CD4-positive, CD25-positive, alpha-beta regulatory T cell (primary cell): ENCODE results near the gene SRPK2. TPM values are rescaled to one million over a fixed set of nuclear protein-coding genes. Genes with fewer than 3 reads are reported as not detected.

Source experiments
- ATAC-seq, 2 donors: fragments of 150-1000 bp; cut with Tn5 transposase; one replicate each; pipeline ENCODE4 v1.10.0; 2021; ENCODE audit warnings: low read depth in 2 of 2, moderate number of reproducible peaks in 2 of 2, moderate library complexity in 1 of 2
- DNase-seq, 3 donors: peaks; one replicate each; pipeline versions ENCODE4 v3.0.0 to v3.0.0-alpha.2; 2012 to 2022; ENCODE audit warnings: mixed read lengths in 1 of 3
- H3K27ac ChIP-seq: one replicate; pipeline ENCODE4 v1.7.0; 2013; ENCODE audit warnings: mild to moderate bottlenecking, low read length; ENCODE audit not compliant: insufficient read depth, poor library complexity, severe bottlenecking
- H3K27me3 ChIP-seq: one replicate; pipeline ENCODE4 v1.7.0; 2013; ENCODE audit warnings: low read length; ENCODE audit not compliant: control insufficient read depth, insufficient read depth
- H3K36me3 ChIP-seq: one replicate; pipeline ENCODE4 v1.7.0; 2013; ENCODE audit warnings: mild to moderate bottlenecking, low read length, moderate library complexity; ENCODE audit not compliant: control insufficient read depth, insufficient read depth
- H3K4me1 ChIP-seq: 2 replicates; pipeline ENCODE4 v1.7.0; 2013; ENCODE audit warnings: mild to moderate bottlenecking, low read length; ENCODE audit not compliant: insufficient read depth, control insufficient read depth, poor library complexity, severe bottlenecking
- H3K4me3 ChIP-seq: one replicate; pipeline ENCODE4 v1.7.0; 2013; ENCODE audit warnings: low read depth, mild to moderate bottlenecking, low read length, moderate library complexity
- H3K9me3 ChIP-seq, 2 experiments: 1 replicate in 1 of 2; 2 replicates in 1 of 2; pipeline ENCODE4 v1.7.0; 2013; ENCODE audit warnings: low read length in 2 of 2, mild to moderate bottlenecking in 1 of 2, moderate library complexity in 1 of 2; ENCODE audit not compliant: control insufficient read depth in 2 of 2
- H3K27ac Mint-ChIP-seq, 3 donors: one replicate each; pipeline ENCODE4 v1.8.0; 2020 to 2022; ENCODE audit warnings: mild to moderate bottlenecking in 3 of 3, mixed read lengths in 3 of 3, moderate library complexity in 2 of 3
- H3K27me3 Mint-ChIP-seq: one replicate; pipeline ENCODE4 v1.8.0; 2022; ENCODE audit warnings: mild to moderate bottlenecking, mixed read lengths
- H3K36me3 Mint-ChIP-seq: one replicate; pipeline ENCODE4 v1.8.0; 2020; ENCODE audit warnings: mixed read lengths
- H3K4me1 Mint-ChIP-seq, 4 donors: one replicate each; pipeline ENCODE4 v1.8.0; 2020 to 2022; ENCODE audit warnings: mixed read lengths in 4 of 4, mild to moderate bottlenecking in 1 of 4
- H3K4me3 Mint-ChIP-seq, 4 donors: one replicate each; pipeline ENCODE4 v1.8.0; 2020 to 2022; ENCODE audit warnings: mild to moderate bottlenecking in 4 of 4, mixed read lengths in 4 of 4, moderate library complexity in 3 of 4
- H3K9me3 Mint-ChIP-seq, 7 donors: one replicate each; pipeline ENCODE4 v1.8.0; 2020 to 2022; ENCODE audit warnings: mixed read lengths in 7 of 7, mild to moderate bottlenecking in 3 of 7, moderate library complexity in 2 of 7
- polyA plus RNA-seq, 4 donors: library from polyadenylated mRNA; unstranded; fragments of 300-500 nt; fragmentation: Illumina TruSeq; gene quantifications; one replicate each; pipeline ENCODE4 v1.2.3, GENCODE V29; 2021
- total RNA-seq: library from RNA; stranded (reverse); gene quantifications from one replicate; pipeline ENCODE4 v1.2.3, GENCODE V29; 2022

SRPK2 gene
- total and polyA plus RNA-seq, 5 donors from 2014 or later = 50.3 to 77.2 (median 62.6) TPM

DNA sequence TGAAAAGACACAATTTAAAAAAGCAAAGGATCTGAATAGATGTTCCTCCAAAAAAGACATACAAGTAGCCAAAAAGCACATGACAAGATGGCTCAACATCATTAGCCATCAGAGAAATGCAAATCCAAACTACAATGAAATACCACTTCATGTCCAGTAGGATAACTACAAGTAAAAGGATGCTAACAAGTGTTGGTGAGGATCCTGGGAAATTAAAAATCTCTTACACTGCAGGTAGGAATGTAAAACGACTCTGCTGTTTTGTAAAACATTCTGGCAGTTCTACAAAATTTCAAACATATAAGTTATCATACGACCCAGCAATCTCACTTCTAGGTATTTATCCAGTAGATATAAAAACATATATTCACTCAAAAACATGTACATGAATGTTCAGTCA, 161.3 kb downstream of the SRPK2 start:
- Mint-ChIP-seq H3K9me3 (no peaks in the 10 kb centered on the region), H3K27me3 (no peaks in the 10 kb centered on the region), H3K36me3 (peaks cover 32% of the 10 kb centered on the region), H3K27ac (peak overlapping the region in 1 of 3 donors; percentile 64), H3K4me3 (no peak overlapping the region), H3K4me1 (peaks cover 25 to 37% (median 32%) of the 10 kb centered on the region in 4 donors)
- H3K4me1 ChIP-seq = peaks cover 6% of the 10 kb centered on the region
- H3K27ac ChIP-seq = no peak overlapping the region
- H3K27me3 ChIP-seq = no peaks in the 10 kb centered on the region
- ATAC-seq (no peak), DNase-seq (no peak)
- H3K36me3 ChIP-seq = peaks cover 15% of the 10 kb centered on the region
- no peaks in the 10 kb centered on the region for H3K9me3 ChIP-seq
- H3K4me3 ChIP-seq = no peak overlapping the region

DNA sequence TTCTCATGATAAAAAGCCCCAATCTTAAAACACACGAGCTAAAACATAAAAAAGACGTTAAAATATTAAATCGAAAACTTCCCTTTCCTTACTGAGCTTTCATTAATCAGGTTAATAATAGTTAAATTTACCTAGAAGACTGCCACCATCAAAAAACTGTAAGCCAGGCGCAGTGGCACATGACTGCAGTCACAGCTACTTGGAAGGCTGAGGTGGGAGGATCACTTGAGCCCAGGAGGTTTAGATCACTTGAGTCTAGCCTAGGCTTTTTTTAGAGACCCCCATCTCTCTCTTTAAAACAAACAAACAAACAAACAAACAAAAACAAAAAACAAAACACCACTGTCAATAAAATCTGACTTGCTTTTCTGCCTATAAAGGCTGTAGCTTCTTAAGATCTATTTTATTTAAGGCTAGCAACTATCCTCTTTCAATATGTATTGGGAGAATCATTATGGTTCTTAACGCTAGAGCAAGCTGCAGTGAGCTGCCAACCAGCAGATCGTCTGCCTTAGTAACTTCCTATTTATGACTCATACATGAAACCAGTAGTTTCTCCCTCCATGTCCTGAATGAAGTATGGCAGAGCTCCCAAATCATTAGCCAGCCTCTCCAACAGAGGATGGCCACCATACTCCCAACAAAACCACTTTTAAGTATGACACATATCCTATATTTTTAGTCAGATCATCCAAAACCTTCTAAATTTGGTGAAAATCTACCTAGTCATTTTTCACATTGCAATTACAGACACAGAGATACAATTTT, 163.7 kb downstream of the SRPK2 start:
- Histone ChIP-seq H3K4me1 (peaks cover 6% of the 10 kb centered on the region), H3K27me3 (no peaks in the 10 kb centered on the region), H3K4me3 (peak overlapping the region; percentile 4), H3K27ac (no peak overlapping the region), H3K36me3 (peaks cover 4% of the 10 kb centered on the region), H3K9me3 (no peaks in the 10 kb centered on the region)
- H3K4me3 Mint-ChIP-seq = peak overlapping the region in 1 of 4 donors; percentile 38
- peak in 1 of 3 donors; percentile 47 for DNase-seq
- peak; percentile 70 to 74 for ATAC-seq
- peaks cover 29 to 48% (median 39%) of the 10 kb centered on the region in 4 donors for H3K4me1 Mint-ChIP-seq
- peaks cover 20% of the 10 kb centered on the region for H3K36me3 Mint-ChIP-seq
- H3K27ac Mint-ChIP-seq = peak overlapping the region in 2 of 3 donors; percentile 41 to 59
- no peaks in the 10 kb centered on the region for H3K9me3 Mint-ChIP-seq
- no peaks in the 10 kb centered on the region for H3K27me3 Mint-ChIP-seq

DNA sequence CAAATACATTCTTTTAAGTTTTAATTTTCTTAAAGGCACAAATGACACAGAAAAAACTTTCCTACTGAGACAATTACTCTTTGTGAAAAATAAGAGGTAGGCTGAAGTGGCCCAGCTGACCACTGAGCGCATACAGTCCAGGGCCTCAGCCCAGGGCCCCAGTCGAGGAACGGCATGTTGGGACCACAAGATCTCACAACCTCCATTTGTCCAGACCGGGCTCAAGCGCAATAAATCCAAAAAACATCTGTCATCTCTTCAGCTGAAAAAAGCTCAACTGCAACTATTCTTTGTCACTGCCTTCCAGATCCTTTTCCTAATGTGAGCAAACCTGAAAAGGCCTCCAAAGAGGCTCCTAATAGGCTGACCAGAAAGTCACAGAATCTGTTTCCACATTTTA, 165.8 kb downstream of the SRPK2 start:
- Histone ChIP-seq H3K27me3 (no peaks in the 10 kb centered on the region), H3K4me1 (peaks cover 6% of the 10 kb centered on the region), H3K9me3 (no peaks in the 10 kb centered on the region), H3K27ac (no peak overlapping the region), H3K36me3 (peaks cover 2% of the 10 kb centered on the region), H3K4me3 (no peak overlapping the region)
- Mint-ChIP-seq H3K36me3 (peaks cover 9% of the 10 kb centered on the region), H3K27me3 (no peaks in the 10 kb centered on the region), H3K9me3 (no peaks in the 10 kb centered on the region), H3K4me1 (peaks cover 40 to 58% (median 45%) of the 10 kb centered on the region in 4 donors), H3K4me3 (no peak overlapping the region), H3K27ac (peak overlapping the region in 1 of 3 donors; percentile 16)
- ATAC-seq (no peak), DNase-seq (no peak)

DNA sequence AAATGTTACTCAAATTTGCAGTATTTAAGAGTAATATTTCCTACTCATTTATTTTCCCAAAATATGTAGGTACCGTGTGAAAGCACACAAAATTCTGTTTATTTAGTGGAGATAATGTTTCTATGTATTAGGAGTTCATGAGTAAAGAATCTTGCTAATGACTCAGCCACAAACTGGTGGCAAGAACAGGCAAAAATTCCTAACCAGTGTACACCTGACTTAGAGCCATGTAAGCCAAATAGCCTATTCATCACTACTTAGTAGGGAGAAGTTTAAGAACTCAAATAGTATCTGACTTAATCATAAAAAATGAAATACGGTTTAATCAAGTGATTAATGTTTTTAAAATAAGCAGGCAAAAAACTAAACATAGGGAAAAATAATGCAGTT, 169.0 kb downstream of the SRPK2 start:
- Histone ChIP-seq H3K36me3 (peaks cover 3% of the 10 kb centered on the region), H3K4me1 (no peaks in the 10 kb centered on the region), H3K27me3 (no peaks in the 10 kb centered on the region), H3K27ac (no peak overlapping the region), H3K4me3 (no peak overlapping the region), H3K9me3 (no peaks in the 10 kb centered on the region)
- peaks cover 54 to 71% (median 59%) of the 10 kb centered on the region in 4 donors for H3K4me1 Mint-ChIP-seq
- no peak overlapping the region for H3K4me3 Mint-ChIP-seq
- no peak overlapping the region for H3K27ac Mint-ChIP-seq
- peaks cover 12% of the 10 kb centered on the region for H3K36me3 Mint-ChIP-seq
- no peaks in the 10 kb centered on the region for H3K9me3 Mint-ChIP-seq
- no peak for DNase-seq
- no peak for ATAC-seq
- H3K27me3 Mint-ChIP-seq = no peaks in the 10 kb centered on the region

DNA sequence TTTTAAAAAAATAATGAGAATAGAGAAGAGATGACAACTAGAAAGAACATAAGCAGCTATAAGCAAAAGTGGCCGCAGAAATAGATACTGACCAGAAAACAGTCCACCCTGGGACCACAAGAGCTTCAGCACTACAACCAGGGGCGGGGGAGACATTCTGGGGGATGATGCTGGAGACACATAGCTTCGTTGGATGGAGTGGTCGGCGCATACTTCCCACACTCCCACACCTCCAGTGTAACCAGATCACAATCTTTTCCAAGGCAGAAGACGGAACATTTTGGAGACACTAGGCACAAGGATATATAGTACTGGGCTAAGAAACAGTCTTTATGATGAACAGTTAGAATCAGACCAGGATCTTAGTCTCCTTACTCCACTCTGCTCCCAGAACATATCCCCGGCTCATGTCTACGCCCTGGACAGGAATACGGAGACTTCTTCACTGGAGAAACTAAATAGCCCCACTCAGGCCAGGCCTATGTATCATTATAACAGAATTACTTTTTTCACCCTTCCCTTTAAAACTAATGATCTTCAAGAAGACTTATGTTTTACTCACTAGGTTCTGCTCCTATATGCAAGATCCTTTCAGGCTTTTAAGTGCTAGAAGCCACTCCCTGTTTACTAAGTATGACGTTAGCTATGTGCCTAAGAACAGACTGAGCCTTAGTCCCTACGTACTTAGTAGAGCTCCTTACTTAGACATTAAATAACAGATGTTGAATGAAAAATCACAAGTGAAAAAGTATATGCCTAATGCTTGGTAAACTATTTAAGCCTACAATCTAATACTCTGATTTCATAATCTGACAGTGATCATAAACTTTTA, 169.6 kb downstream of the SRPK2 start:
- no peak for DNase-seq
- Mint-ChIP-seq H3K27me3 (no peaks in the 10 kb centered on the region), H3K4me3 (no peak overlapping the region), H3K36me3 (peaks cover 12% of the 10 kb centered on the region), H3K9me3 (no peaks in the 10 kb centered on the region), H3K4me1 (peaks cover 57 to 71% (median 61%) of the 10 kb centered on the region in 4 donors), H3K27ac (peak overlapping the region in 1 of 3 donors; percentile 34)
- Histone ChIP-seq H3K4me1 (peaks cover under 1% of the 10 kb centered on the region), H3K9me3 (no peaks in the 10 kb centered on the region), H3K36me3 (peaks cover 3% of the 10 kb centered on the region), H3K27me3 (no peaks in the 10 kb centered on the region), H3K27ac (no peak overlapping the region), H3K4me3 (no peak overlapping the region)
- no peak for ATAC-seq

DNA sequence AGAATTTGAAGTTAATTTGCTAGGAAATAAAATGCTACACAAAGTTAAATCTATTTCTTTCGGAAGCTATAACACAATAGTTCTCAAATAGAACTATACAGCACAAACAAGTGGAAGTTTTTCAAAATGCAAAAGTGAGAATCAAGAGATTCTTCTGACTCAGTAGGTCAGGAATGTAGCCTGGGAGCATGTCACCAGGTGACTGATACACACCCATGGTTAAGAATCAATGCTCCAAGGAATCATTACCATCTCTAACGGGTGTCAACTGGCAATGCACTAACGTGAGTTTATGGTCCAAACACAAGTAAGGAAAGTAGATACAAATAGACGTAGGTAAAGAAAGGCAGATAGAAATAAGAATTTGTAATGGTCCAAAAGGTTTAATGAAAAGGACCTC, 170.5 kb downstream of the SRPK2 start:
- peak overlapping the region in 1 of 3 donors; percentile 21 for H3K27ac Mint-ChIP-seq
- no peak for DNase-seq
- H3K27me3 Mint-ChIP-seq = no peaks in the 10 kb centered on the region
- Histone ChIP-seq H3K4me3 (no peak overlapping the region), H3K27me3 (no peaks in the 10 kb centered on the region), H3K9me3 (no peaks in the 10 kb centered on the region), H3K27ac (no peak overlapping the region), H3K4me1 (peaks cover 10% of the 10 kb centered on the region), H3K36me3 (peaks cover 3% of the 10 kb centered on the region)
- H3K9me3 Mint-ChIP-seq = no peaks in the 10 kb centered on the region
- peaks cover 59 to 75% (median 65%) of the 10 kb centered on the region in 4 donors for H3K4me1 Mint-ChIP-seq
- no peak for ATAC-seq
- peaks cover 8% of the 10 kb centered on the region for H3K36me3 Mint-ChIP-seq
- no peak overlapping the region for H3K4me3 Mint-ChIP-seq

DNA sequence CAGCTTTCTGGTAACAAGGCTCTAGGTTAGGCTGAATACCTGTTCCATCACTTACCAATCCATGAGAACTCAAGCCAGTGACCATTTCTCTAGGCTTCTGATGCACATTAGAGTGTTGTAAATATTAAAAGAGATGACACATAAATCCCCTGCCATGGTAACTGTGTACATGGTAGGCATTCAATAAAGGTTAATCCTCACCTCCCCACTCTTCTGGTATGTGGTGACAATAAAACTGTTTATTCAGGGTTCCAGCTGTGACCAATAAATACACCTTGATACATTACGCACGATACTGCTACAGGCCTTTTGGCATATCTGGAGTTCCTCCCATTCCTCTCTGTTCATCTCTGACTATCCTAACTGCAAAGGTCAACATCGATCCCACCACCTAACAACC, 171.9 kb downstream of the SRPK2 start:
- no peak for ATAC-seq
- peaks cover 10% of the 10 kb centered on the region for H3K4me1 ChIP-seq
- H3K4me3 Mint-ChIP-seq = peak overlapping the region in 1 of 4 donors; percentile 1
- peaks cover 8% of the 10 kb centered on the region for H3K36me3 Mint-ChIP-seq
- H3K27me3 Mint-ChIP-seq = no peaks in the 10 kb centered on the region
- peaks cover 3% of the 10 kb centered on the region for H3K36me3 ChIP-seq
- H3K4me1 Mint-ChIP-seq = peaks cover 64 to 80% (median 66%) of the 10 kb centered on the region in 4 donors
- no peak overlapping the region for H3K27ac ChIP-seq
- no peak overlapping the region for H3K4me3 ChIP-seq
- H3K27me3 ChIP-seq = no peaks in the 10 kb centered on the region
- H3K9me3 ChIP-seq = no peaks in the 10 kb centered on the region
- no peaks in the 10 kb centered on the region for H3K9me3 Mint-ChIP-seq
- DNase-seq = no peak
- peak overlapping the region in 1 of 3 donors; percentile 18 for H3K27ac Mint-ChIP-seq
